GM21786 (cell line): Measurements from ENCODE around the gene CRYBG1.

Experiments used
- ATAC-seq: cut with Tn5 transposase; IDR thresholded peaks from one replicate; pipeline ENCODE4 v1.9.1; 2021; ENCODE audit not compliant: unreplicated experiment

The CRYBG1 gene

DNA sequence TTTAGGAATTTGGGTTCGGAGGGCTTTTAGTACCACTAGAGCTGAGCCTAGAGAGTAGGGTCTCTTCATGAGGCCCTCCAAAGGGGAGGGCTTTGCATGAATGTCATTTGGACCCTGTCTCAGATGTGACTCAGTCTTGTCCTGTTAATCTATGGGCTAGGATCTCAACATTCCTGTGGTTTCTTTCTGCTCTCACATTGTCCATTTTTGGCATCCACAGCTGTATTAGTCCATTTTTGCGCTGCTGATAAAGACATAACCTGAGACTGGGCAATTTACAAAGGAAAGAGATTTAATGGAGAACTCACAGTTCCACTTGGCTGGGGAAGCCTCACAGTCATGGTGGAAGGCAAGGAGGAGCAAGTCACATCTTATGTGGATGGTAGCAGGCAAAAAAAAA is 61.0 kb downstream of the CRYBG1 start:
- no peak for ATAC-seq

DNA sequence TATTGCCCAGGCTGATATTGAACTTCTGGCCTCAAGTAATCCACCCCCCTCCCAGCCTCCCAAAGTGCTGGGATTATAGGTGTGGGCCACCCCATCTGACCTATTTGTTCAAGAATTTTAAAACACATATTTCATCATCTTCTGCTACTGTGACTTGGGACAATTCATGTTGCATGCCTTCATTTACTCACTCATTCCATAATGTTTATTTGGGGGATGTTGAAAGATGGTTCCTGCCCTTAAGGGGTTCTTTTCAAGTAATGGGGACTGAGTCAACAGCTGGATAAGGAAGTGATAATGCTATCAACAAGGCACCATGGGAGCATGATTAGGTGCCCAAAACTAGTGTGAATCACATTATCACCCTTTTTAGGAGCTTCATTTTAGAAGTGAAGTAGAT is 62.0 kb downstream of the CRYBG1 start:
- ATAC-seq = no peak

DNA sequence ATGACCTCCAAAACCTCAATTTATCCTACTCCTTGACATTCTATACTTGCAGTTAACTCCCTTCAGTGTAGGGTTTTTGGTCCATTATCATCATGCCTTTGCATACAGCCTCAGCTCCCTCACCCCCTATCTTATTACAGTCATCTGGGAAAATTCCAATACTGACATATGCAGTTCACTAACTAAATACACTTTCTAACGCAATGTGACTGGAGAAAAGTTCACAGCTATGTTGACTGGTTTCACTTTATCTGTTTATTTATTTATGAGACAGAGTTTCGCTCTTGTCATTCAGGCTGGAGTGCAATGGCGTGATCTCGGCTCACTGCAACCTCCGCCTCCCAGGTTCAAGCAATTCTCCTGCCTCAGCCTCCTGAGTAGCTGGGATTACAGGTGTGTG is 64.9 kb downstream of the CRYBG1 start:
- ATAC-seq = no peak

DNA sequence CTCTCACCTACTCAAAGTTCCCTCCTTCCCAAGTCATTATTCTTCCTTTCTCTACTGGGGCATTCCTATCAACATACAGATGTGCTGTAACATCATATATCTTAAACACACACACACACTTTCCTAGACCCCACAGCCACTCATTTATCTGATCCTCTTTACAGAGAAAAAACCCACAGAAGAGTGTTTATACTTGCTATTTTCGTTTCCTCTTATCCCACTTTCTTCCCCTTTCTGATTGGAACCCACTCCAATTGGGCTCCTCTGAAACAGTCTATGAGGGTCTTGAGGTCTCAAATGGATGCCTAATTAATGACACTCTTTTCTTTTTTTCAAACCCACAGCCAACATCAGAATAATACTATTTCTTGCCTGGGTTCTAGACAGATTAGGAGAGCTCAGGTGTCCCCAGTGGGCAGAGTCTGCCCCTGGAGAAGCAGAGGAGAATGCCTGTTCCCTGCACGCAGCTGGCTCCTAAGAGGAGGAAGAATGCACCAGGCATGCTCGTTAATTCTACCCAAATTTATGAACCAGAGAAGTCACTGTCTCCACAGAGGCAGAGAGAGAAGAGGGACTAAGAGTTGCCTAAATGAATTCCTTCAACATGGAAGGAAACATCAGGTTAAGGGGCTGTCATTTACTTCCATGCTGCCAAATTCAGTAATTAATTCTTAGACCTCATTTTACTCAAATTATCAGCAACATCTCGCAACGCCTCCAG is 65.9 kb downstream of the CRYBG1 start:
- no peak for ATAC-seq

DNA sequence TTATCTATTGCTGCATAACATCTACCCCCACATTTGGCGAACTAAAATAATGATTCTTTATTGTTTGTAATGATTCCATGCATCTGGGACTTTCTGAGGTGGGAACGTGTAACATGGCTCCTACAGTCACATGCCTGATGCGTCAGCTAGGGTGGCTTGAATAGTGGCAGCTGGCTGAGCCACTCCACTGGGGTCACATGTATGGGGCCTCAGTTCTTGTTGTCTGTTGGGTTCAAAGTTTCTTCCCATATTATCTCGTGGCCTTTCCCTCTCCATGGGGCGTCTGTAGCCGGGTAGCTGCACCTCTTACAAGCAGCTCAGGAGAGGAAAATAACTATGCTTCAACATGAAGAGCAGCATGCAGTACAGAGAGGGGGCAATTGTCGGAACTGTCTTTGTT is 69.9 kb downstream of the CRYBG1 start:
- no peak for ATAC-seq

DNA sequence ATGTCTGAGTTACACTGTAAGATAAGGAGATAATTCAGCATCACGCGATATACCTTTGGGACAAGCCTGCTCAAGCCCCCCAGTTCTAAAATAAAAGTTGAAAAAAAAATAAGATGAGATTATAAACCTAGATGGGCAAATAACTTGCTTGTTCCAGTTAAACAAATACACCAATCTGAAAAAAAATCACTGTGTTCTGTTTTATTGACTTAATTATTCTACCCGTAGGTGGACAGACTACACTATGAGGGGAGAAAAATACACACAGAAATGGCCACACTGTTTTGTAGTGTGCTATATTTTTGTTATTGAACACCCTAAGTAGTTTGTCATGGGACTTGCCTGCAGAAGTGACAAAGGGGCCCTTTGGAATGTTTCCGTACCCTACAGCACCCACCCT is 70.9 kb downstream of the CRYBG1 start:
- ATAC-seq = no peak

DNA sequence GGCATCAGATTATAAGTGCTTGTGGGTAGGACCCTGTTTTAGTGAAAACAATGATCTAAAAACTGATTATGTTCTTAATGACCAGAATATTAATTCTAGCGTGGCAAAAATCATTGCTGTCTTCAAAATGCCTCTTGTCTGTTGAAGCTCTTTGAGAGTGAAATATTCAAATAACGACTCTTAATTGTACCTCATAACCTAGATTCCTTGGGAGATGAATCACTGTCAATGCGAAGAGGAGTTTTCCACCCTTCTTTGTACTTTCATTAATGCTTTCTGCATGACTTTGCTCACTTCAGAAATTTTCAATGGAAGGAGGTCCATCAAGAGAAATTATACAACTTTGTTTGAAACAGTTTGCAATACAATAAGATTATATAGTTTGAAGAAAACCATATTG is 71.5 kb downstream of the CRYBG1 start:
- no peak for ATAC-seq

DNA sequence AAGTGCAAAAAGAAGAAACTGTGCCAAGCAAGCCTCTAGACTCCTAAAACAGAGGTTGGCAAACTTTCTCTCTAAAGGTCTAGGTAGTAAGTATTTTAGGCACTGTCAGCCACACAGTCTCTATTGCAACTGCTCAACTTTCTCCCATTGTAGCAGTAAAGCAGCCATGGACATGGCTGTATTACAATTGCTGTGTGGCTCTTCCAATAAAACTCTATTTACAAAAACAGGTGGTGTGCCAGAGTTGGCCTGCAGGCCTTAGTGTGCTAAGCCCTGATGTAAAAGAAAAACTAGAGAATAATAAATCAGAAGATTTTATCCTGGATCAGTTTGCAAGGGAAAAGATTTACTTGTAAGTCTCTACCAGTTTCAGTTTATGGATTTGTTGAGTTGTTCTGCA is 74.0 kb downstream of the CRYBG1 start:
- no peak for ATAC-seq

DNA sequence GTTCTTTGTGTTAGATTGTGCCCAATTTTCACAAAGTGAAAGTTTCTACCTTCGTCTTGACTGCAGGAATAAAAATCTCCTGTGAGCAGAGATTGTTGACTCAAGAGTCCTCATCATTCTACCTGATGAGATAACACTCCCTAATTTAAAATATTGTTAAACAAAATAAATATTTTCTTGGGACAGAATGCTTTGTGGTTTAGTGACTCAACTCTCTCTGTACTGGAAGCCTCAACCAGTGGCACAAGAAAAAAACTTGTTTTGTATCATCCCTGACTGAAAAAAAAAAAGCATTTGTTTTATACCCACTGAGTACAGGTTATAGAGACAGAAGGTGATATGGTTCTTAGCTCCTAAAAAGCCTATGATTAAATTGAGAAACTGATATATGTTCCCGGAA is 78.9 kb downstream of the CRYBG1 start:
- ATAC-seq = no peak

DNA sequence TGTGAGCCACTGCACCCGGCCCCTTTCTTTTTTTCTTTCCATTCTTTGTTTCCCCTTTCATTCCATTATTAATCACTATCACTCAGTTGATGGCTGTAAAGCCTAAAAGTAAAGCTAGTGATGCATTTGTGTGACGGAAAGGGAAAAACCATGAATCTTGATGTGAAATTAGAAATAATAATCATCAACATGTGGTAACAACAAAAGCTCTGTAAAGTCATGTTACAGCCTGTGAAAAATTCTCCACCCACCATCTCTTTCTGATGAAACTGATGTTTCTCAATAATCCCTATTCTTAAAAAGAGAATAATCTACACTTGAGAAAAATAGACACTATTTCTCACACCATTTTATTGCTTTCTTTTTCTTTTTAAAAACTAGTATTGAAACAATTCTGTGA is 80.0 kb downstream of the CRYBG1 start:
- ATAC-seq = no peak

DNA sequence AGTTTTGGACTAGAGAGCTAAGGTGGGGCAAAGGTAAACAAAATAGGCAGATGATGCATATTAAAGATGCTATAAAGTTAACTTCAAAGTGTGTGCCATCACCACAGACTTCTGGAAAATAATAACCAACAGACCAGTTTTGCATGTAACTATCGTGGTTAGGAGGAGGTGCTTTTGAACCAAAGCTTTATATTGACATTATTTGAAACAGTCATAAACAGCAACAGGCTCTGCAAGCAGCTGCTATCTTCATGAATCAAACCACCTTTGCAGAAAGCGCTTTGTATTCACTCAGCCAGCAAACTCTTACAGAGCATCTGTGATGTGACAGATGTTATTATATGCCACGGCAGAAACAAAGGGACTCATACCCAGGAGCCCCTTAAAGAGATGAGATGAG is 81.9 kb downstream of the CRYBG1 start:
- no peak for ATAC-seq

DNA sequence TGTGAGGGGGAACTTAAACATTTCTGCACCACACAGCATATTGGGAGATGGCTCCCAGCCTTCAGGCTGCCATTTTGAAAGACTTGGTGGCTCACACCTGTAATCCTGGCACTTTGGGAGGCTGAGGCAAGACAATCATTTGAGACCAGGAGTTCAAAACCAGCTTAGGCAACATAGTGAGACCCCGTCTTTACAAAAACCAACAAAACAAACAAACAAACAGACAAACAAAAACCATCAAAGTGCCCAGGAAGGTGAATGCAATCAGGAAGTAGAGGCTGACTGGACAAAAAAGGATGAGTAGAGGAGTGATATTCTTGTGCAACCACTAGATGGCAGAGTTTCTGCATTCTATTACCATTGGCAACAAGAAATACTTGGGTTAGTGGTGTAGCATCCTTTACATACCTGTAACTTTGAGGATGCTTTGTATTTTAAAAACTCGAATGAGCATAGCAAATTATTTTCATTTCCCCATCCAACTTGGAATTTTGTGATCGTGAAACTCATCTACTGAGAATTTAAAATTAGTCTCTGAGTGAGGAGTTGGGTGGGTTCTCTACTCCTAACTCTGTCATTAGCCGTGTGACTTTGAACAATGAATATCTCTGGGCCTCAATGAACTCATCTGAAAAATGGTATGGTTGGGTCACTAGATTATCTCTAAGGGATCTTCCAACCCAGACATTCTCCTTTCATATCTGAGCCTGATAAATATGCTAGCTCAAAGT is 84.4 kb downstream of the CRYBG1 start:
- ATAC-seq = peak; percentile 56

DNA sequence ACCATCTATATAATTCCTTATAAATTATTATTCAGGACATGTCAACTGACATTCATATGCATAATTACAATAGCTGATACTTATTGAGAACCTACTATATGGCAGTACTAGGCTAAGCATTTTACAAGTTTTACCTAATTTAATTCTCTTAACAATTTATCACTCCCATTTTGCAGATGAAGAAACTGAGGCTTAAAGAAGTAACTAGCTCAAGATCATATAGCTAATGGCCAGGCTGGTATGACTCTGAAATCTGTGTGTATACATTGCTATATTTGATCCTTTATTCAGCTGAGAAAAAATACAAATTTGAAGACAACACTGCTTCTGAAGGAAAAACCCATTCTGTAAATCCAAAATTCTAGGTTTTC is 85.0 kb downstream of the CRYBG1 start:
- ATAC-seq = no peak

DNA sequence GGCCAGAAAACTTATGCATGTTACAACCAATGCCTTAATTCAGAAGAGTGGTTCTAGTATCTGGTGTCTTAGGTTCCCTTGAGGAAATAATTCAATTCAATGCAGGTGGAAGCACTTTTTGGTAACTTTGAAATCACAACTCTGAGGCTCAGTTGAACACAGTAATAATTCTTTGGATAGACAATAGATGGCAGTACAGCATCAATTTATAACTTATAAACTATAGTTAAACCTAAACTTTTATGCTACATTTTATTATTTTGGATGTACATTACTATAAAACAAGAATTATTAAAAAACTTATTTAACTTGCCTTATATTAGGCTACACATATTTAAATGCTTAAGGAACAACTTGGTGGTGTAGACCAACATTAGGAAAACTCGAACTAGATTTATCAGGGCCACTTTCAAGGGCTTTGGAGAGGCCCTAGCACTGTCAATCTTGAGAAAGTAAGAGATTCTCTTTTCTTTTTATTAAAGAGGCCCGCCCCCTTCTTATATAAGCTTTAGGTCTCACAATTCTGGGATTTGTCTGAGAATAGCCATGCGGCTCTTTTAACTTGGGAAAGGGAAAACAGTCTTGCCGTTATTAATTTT is 85.9 kb downstream of the CRYBG1 start:
- ATAC-seq = no peak

DNA sequence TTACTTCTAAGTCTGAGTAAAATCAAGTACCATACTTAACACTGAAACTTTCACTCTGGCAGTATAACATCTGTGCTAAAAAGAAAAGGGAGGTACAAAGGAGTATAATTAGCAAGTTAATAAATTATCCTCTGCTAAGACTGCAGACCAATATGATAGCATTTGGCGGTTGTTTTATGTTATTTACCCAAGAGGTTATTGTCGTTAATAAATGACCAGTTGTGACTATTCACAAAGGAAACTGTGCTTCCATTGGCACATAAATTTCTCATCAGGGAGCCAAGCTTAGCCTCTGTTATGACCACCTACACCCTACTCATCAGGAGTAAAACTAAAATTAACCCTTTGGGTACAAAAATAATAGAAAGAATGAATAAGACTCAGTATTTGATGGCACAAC is 86.5 kb downstream of the CRYBG1 start:
- no peak for ATAC-seq

DNA sequence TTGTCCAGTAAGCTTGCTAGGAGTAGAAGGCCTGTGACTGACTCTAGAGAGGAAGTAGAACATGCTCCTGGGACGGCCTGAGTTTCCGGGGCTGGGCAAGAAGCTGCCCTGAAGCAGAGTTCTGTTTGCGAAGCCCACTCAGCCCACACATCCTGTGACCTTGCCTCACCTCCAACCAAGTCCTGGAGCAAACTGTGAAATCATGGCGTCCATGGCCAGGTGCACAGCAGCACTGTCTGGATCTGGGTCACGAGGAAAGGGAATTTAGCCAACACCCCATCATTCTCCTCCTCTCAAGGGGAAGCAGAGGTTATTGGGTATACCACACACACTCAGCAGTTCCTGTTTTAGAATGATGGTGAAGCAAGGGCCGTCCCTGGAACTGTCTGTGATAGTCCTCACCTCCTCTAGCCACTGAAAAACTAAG is 87.5 kb downstream of the CRYBG1 start:
- ATAC-seq = no peak

DNA sequence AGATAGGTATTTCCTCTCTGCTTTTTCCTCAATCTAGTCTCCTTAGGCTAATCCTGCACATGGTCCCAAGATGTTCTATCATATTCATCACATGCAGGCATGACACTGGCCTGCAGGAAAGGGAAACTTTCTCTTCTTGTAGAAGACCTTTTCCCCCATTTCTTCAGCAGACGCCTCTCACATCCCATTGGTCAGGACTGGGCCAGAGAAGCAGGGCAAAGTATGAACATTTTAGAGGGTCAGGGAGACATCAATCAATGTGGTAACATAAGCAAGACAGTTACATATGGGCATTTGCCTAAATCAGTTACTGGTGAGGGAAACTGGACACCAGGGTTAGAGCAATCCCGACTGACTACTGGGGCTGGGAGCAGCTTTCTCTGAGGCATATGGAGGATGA is 90.1 kb downstream of the CRYBG1 start:
- no peak for ATAC-seq

DNA sequence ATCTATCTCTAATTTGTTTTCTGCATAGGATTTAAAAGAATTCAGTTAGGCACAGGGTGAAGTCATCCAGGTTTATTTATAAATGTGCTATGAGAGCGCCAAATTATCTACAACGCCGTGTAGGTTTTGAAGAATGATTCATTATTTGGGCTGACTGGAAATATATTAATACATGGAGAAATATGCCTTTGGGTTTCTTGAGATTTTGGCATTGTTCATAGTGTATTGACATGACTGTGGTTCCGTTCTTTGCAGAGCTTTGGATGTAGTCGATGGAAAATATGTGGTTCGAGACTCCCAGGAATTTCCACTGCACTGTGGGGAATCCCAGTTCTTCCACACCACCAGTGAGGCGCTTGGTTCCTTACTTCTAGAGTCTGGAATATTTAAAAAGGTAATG is 90.9 kb downstream of the CRYBG1 start:
- ATAC-seq = no peak

DNA sequence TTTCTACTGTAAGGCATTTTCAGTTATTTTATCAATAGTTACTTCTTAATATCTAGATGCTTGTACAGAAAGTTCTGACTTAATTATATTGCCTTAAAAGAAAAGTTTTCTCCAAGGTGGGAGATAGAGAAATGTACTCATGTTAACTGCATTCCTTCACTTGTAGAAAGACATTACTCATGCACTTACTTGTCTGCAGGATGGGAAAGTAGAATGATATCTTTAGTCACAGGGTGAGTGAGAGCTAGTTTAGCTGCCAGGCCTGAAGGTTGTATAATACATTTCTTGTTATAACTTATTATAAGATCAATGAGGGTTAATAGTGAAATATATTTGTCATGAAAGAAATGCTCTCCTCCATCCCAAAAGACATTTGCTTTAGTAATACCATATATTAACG is 92.1 kb downstream of the CRYBG1 start:
- ATAC-seq = no peak

DNA sequence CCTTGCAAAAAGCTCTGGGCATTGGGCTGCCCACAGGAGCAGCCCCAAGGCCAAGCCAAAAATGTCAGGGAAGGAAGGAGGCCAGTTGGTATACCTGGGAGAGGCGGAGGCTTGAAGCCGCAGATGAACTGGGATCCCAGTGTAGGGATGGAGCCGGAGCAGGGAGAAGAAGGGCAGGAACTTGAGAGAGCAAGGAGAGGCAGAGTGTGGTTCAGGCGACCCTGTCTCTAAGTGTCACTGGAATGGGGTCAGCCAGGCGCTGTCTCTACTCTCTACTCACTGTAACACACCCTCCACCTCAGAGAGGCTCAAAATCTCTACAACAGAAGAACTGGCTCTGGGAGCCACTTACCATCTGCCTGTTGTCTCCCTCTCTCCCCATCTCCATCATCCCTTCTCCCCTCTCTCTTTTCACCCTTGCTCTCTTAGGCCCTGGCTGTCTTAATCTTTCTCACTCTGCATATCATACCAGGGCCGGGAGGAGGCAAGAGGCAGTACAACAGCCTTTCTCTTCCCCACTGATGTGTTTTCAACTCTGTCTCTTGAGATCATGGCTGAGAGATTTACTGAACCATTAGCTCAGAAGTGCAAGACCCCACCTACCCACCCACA is 93.3 kb downstream of the CRYBG1 start:
- no peak for ATAC-seq

DNA sequence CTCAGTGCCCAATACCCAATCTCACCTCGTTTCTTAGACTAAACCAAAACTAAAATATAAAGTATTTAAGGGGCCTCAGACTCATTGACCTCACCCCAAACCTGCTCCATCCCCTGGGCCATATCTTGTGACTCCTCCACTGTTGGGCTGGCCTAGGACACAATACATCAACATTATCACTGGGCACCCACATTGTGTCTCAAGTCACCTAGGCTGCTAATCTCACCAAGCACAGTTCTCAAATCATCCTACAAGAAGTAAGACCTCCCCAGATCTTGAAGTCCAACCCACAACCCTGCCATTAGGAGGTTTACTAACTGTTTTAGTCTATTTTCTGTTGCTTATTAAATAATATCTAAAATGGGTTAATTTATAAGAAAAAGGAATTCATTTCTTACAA is 96.2 kb downstream of the CRYBG1 start:
- ATAC-seq = no peak
